ENCODE measurements around the gene CTAGE1. TPM values are rescaled to one million over a fixed set of nuclear protein-coding genes. Genes with fewer than 3 reads are reported as not detected.

The CTAGE1 gene
- polyA plus RNA-seq, 1 of the 3 experiments (the other 2 are of a cell fraction), result 0.07 TPM

DNA sequence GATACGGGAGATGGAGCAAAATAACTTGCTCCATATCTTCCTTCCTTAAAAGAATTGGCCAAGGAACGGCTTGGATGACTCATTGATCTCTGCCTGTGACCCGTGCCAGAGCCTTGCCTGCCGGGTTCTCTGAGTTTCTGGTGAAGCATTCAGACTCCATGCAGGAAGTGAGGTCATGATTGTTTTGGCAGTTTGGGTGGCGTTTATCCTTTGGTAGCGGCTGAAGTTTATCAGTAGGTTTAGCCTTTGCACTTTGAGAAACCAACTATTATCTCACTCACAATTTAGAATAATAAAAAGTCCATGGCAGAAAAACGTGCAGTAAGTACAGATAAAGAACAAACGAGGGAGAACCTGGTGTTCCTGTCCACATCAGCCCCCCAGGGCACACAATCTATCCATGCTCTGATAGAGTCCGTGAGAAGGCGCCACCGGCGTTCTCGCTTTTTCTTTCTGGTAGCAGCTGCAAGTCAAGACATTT lies 15.0 kb upstream of the CTAGE1 start:
- no peaks in the 10 kb centered on the region for H3K9me2 ChIP-seq
- H3K27ac ChIP-seq (ENCODE audit: low read depth in 2 of 2, low read length in 1 of 2), result peak overlapping the region in 1 of 2 experiments; percentile 73; a peak in 2 of 4 replicates
- peak overlapping the region in 1 of 2 experiments; percentile 16; a peak in 1 of 4 replicates for H3K4me3 ChIP-seq (ENCODE audit: low read depth in 2 of 2, low read length in 1 of 2)
- no peaks in the 10 kb centered on the region for H3K4me1 ChIP-seq (ENCODE audit: control insufficient read depth in 1 of 2, insufficient read depth in 2 of 2, low read depth in 1 of 2, low read length in 1 of 2)
- POLR2A ChIA-PET, result no interaction called here
- peak overlapping the region; percentile 35; the same call in 1 of the 2 replicates for H3K9ac ChIP-seq
- H3K79me2 ChIP-seq (ENCODE audit: insufficient read depth), result no peaks in the 10 kb centered on the region
- H3K36me3 ChIP-seq (replicated peaks in 1 of 2; ENCODE audit: control insufficient read depth in 1 of 2, insufficient read depth in 2 of 2, low read length in 1 of 2), result no peaks in the 10 kb centered on the region
- no peaks in the 10 kb centered on the region for H3K9me3 ChIP-seq
- H3K27me3 ChIP-seq (ENCODE audit: insufficient read depth), result no peaks in the 10 kb centered on the region
- peaks cover 4% of the 10 kb centered on the region for H3F3A ChIP-seq (replicated peaks; ENCODE audit: insufficient read depth)
- peak overlapping the region; percentile 50 for H3K4me2 ChIP-seq
- no peak for DNase-seq
- H2AFZ ChIP-seq (ENCODE audit: low read depth), result peak overlapping the region; percentile 84
- no peaks in the 10 kb centered on the region for H4K20me1 ChIP-seq (ENCODE audit: insufficient read depth)
- no peak for TF ChIP-seq TCF12 (IDR thresholded peaks at IDR 0.05)
- TF ChIP-seq JUND (IDR thresholded peaks at IDR 0.05), result peak; percentile 61
- TF ChIP-seq, protein P1, sequence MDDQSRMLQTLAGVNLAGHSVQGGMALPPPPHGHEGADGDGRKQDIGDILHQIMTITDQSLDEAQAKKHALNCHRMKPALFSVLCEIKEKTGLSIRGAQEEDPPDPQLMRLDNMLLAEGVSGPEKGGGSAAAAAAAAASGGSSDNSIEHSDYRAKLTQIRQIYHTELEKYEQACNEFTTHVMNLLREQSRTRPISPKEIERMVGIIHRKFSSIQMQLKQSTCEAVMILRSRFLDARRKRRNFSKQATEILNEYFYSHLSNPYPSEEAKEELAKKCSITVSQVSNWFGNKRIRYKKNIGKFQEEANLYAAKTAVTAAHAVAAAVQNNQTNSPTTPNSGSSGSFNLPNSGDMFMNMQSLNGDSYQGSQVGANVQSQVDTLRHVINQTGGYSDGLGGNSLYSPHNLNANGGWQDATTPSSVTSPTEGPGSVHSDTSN (IDR thresholded peaks at IDR 0.05), result peak; percentile 72
- no peak for TF ChIP-seq SIN3A (IDR thresholded peaks at IDR 0.05; ENCODE audit: borderline replicate concordance, low read depth, low read length)
- TF ChIP-seq, protein P2, sequence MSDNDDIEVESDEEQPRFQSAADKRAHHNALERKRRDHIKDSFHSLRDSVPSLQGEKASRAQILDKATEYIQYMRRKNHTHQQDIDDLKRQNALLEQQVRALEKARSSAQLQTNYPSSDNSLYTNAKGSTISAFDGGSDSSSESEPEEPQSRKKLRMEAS (IDR thresholded peaks at IDR 0.05; ENCODE audit: low read depth), result peak; percentile 36; the same call in 1 of the 2 replicates
- TF ChIP-seq GABPA (IDR thresholded peaks at IDR 0.05; ENCODE audit: low read depth), result peak; percentile 53; the same call in 1 of the 2 replicates
- TF ChIP-seq, protein P3, sequence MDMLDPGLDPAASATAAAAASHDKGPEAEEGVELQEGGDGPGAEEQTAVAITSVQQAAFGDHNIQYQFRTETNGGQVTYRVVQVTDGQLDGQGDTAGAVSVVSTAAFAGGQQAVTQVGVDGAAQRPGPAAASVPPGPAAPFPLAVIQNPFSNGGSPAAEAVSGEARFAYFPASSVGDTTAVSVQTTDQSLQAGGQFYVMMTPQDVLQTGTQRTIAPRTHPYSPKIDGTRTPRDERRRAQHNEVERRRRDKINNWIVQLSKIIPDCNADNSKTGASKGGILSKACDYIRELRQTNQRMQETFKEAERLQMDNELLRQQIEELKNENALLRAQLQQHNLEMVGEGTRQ (IDR thresholded peaks at IDR 0.05; ENCODE audit: borderline replicate concordance, low read depth, low read length), result no peak
- TF ChIP-seq NFIC (IDR thresholded peaks at IDR 0.05; ENCODE audit: borderline replicate concordance), result peak; percentile 66
- TF ChIP-seq, protein P4, sequence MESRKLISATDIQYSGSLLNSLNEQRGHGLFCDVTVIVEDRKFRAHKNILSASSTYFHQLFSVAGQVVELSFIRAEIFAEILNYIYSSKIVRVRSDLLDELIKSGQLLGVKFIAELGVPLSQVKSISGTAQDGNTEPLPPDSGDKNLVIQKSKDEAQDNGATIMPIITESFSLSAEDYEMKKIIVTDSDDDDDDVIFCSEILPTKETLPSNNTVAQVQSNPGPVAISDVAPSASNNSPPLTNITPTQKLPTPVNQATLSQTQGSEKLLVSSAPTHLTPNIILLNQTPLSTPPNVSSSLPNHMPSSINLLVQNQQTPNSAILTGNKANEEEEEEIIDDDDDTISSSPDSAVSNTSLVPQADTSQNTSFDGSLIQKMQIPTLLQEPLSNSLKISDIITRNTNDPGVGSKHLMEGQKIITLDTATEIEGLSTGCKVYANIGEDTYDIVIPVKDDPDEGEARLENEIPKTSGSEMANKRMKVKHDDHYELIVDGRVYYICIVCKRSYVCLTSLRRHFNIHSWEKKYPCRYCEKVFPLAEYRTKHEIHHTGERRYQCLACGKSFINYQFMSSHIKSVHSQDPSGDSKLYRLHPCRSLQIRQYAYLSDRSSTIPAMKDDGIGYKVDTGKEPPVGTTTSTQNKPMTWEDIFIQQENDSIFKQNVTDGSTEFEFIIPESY (IDR thresholded peaks at IDR 0.05; ENCODE audit: borderline replicate concordance, low read depth), result no peak
- peak; percentile 76; the same call in 1 of the 2 replicates for TF ChIP-seq FOSL2 (IDR thresholded peaks at IDR 0.05; ENCODE audit: borderline replicate concordance, low read depth)
- no peak for TF ChIP-seq SMC3 (IDR thresholded peaks at IDR 0.05; ENCODE audit: low read depth, low read length)
- 23% methylated on average over 13 of the region's 13 CpGs for WGBS (ENCODE audit: low lambda C conversion rate)
- CTCF ChIA-PET, result no interaction called here

DNA sequence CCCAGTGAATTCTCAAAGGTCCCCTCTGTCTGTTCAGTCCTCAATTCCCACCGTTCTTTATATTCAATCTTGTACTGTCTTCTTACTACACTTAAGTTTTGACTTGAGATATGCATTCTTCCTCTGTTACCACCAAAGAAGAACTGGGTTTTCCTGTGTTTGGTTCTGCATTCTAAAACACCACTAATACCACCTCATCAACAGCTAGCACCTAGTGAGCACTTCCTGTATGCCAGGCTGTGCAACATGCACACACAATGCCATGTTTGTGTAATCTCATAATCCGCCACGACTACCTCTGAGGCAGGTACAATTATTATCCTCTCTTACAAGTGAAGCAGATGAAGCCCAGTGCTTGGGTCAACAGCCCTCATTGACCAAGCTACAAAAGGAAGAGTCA lies 11.8 kb upstream of the CTAGE1 start:
- Histone ChIP-seq H3K4me2 (no peak overlapping the region), H3K79me2 (ENCODE audit: insufficient read depth) (no peaks in the 10 kb centered on the region), H3K9me2 (no peaks in the 10 kb centered on the region), H2AFZ (ENCODE audit: low read depth) (no peak overlapping the region), H3K27ac (ENCODE audit: low read depth in 2 of 2, low read length in 1 of 2) (no peak overlapping the region), H3F3A (replicated peaks; ENCODE audit: insufficient read depth) (peaks cover 4% of the 10 kb centered on the region), H3K27me3 (ENCODE audit: insufficient read depth) (no peaks in the 10 kb centered on the region), H3K4me1 (ENCODE audit: control insufficient read depth in 1 of 2, insufficient read depth in 2 of 2, low read depth in 1 of 2, low read length in 1 of 2) (no peaks in the 10 kb centered on the region), H4K20me1 (ENCODE audit: insufficient read depth) (no peaks in the 10 kb centered on the region), H3K9ac (no peak overlapping the region), H3K36me3 (replicated peaks in 1 of 2; ENCODE audit: control insufficient read depth in 1 of 2, insufficient read depth in 2 of 2, low read length in 1 of 2) (no peaks in the 10 kb centered on the region), H3K4me3 (ENCODE audit: low read depth in 2 of 2, low read length in 1 of 2) (no peak overlapping the region), H3K9me3 (no peaks in the 10 kb centered on the region)
- no peak for DNase-seq
- TF ChIP-seq EP300 (IDR thresholded peaks at IDR 0.05; ENCODE audit: borderline replicate concordance in 1 of 2, low read depth in 1 of 2, low read length in 1 of 2), result no peak
- TF ChIP-seq RAD21 (IDR thresholded peaks at IDR 0.05; ENCODE audit: low read length), result no peak
- TF ChIP-seq, protein P4 (IDR thresholded peaks at IDR 0.05; ENCODE audit: borderline replicate concordance, low read depth), result no peak
- no peak for TF ChIP-seq FOSL2 (IDR thresholded peaks at IDR 0.05; ENCODE audit: borderline replicate concordance, low read depth)
- TF ChIP-seq, protein P5, sequence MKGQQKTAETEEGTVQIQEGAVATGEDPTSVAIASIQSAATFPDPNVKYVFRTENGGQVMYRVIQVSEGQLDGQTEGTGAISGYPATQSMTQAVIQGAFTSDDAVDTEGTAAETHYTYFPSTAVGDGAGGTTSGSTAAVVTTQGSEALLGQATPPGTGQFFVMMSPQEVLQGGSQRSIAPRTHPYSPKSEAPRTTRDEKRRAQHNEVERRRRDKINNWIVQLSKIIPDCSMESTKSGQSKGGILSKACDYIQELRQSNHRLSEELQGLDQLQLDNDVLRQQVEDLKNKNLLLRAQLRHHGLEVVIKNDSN (IDR thresholded peaks at IDR 0.05; ENCODE audit: borderline replicate concordance, low read depth), result no peak
- TF ChIP-seq SIN3A (IDR thresholded peaks at IDR 0.05; ENCODE audit: borderline replicate concordance, low read depth, low read length), result no peak
- ChIA-PET POLR2A (no interaction called here), CTCF (no interaction called here)
- 33% methylated on average over 3 of the region's 3 CpGs for WGBS (ENCODE audit: low lambda C conversion rate)
